HepG2 (cell line): ENCODE results near the gene SP110. TPM values are rescaled to one million over a fixed set of nuclear protein-coding genes. Genes with fewer than 3 reads are reported as not detected.

Experiments
- ATAC-seq: fragments of 200-7000 bp; cut with Tn5 transposase; 3 replicates; pipeline ENCODE4 v1.9.1; 2020; ENCODE audit warnings: mild to moderate bottlenecking, moderate library complexity
- Bru-seq: library from RNA; stranded (reverse); fragments of 400-500 nt; gene quantifications from one replicate; lab custom pipeline; 2021; lab: Mats Ljungman, UMichigan
- BruChase-seq, 2 experiments: library from RNA; stranded (reverse); fragments of 400-500 nt; gene quantifications; one replicate each; lab custom pipeline; 2021; lab: Mats Ljungman, UMichigan
- BruUV-seq: library from RNA; stranded (reverse); fragments of 400-500 nt; replicated peaks from 2 replicates; lab custom pipeline; 2021; lab: Mats Ljungman, UMichigan
- CTCF ChIA-PET: fragments of 300-600 bp; formaldehyde crosslinking; extraction: SDS; loops from one replicate; lab custom pipeline; 2021; ENCODE audit warnings: low total read pairs, inconsistent platforms, low intra/inter-chr PET ratio; lab: Yijun Ruan, JAX
- POLR2A ChIA-PET: fragments of 350-600 bp; sonication (Branson Sonifier 250); formaldehyde crosslinking; loops from one replicate; lab custom pipeline; 2020; ENCODE audit warnings: antibody characterized with exemption, inconsistent platforms; lab: Yijun Ruan, JAX
- DNase-seq: peaks from one replicate; pipeline ENCODE4 v3.0.0-alpha.2; 2015; ENCODE audit warnings: low spot score
- FAIRE-seq: peaks from 3 replicates; lab custom pipeline; 2011; peaks lifted over from hg19 to GRCh38; lab: Jason Lieb, UNC
- H2AFZ ChIP-seq: one replicate; pipeline ENCODE4 v1.6.1; 2011; ENCODE audit warnings: low read length, inconsistent platforms
- H3K27ac ChIP-seq: fragments of 300-600 bp; 3 replicates; pipeline ENCODE4 v1.8.0; 2011; ENCODE audit warnings: mixed run types, mild to moderate bottlenecking, mixed read lengths, low read length, inconsistent platforms; ENCODE audit not compliant: insufficient read depth; ENCODE audit errors: extremely low read length
- H3K27me3 ChIP-seq, 2 experiments: fragments of 200-600 bp in 1 of 2; 2 replicates in 1 of 2; 3 replicates in 1 of 2; pipeline versions ENCODE4 v1.6.0 to v1.8.0; 2011; ENCODE audit warnings: low read length in 2 of 2, mild to moderate bottlenecking in 2 of 2, moderate library complexity in 2 of 2, inconsistent platforms in 1 of 2; ENCODE audit not compliant: insufficient read depth in 2 of 2, control insufficient read depth in 1 of 2
- H3K36me3 ChIP-seq, 2 experiments: fragments of 200-600 bp in 1 of 2; replicated peaks in 1 of 2; 2 replicates in 1 of 2; 3 replicates in 1 of 2; pipeline versions ENCODE4 v1.5.1 to v1.8.0; 2011; ENCODE audit warnings: low read length in 2 of 2, inconsistent platforms in 1 of 2; ENCODE audit not compliant: insufficient read depth in 2 of 2, control insufficient read depth in 1 of 2
- H3K4me1 ChIP-seq: 2 replicates; pipeline ENCODE4 v1.5.1; 2012; ENCODE audit warnings: low read length, inconsistent platforms; ENCODE audit not compliant: insufficient read depth
- H3K4me2 ChIP-seq: 2 replicates; pipeline ENCODE4 v1.6.0; 2011; ENCODE audit warnings: low read depth, low read length, inconsistent platforms
- H3K4me3 ChIP-seq, 3 experiments: fragments of 200-600 bp in 1 of 3; sonication (generic), shearing (Covaris generic) in 1 of 3; replicated peaks in 1 of 3; 2 replicates each; pipeline ENCODE4 v1.5.1; 2011 to 2016; ENCODE audit warnings: low read length in 3 of 3, inconsistent platforms in 2 of 3, low read depth in 2 of 3, mild to moderate bottlenecking in 2 of 3, control low read depth in 1 of 3, mixed read lengths in 1 of 3; ENCODE audit not compliant: insufficient read depth in 1 of 3
- H3K79me2 ChIP-seq: one replicate; pipeline ENCODE4 v1.6.1; 2011; ENCODE audit warnings: low read length, inconsistent platforms; ENCODE audit not compliant: insufficient read depth
- H3K9ac ChIP-seq: 2 replicates; pipeline ENCODE4 v1.6.0; 2011; ENCODE audit warnings: mild to moderate bottlenecking, low read depth, low read length, inconsistent platforms; ENCODE audit not compliant: insufficient read depth
- H3K9me3 ChIP-seq: 2 replicates; pipeline ENCODE4 v1.5.1; 2012; ENCODE audit warnings: mild to moderate bottlenecking, low read length
- H4K20me1 ChIP-seq: 2 replicates; pipeline ENCODE4 v1.6.0; 2011; ENCODE audit warnings: inconsistent platforms, mild to moderate bottlenecking, low read length, moderate library complexity; ENCODE audit not compliant: insufficient read depth
- ARID2 ChIP-seq: sonication (generic); formaldehyde crosslinking; IDR thresholded peaks from 2 replicates; pipeline ENCODE4 v1.8.1; 2022; ENCODE audit warnings: mild to moderate bottlenecking, missing genetic modification reagents, borderline replicate concordance
- ATF7-NPFF ChIP-seq: sonication (generic); formaldehyde crosslinking; IDR thresholded peaks from 2 replicates; pipeline ENCODE4 v1.8.1; 2023; ENCODE audit warnings: mild to moderate bottlenecking, low read depth, missing genetic modification reagents, moderate library complexity
- FOXO1 ChIP-seq: sonication (generic); formaldehyde crosslinking; IDR thresholded peaks from 2 replicates; pipeline ENCODE4 v1.4.0; 2020; ENCODE audit warnings: missing genetic modification reagents
- FOXP1 ChIP-seq, 2 experiments: fragments of 450-650 bp in 1 of 2; IDR thresholded peaks; 2 replicates each; pipeline ENCODE4 v1.6.1; 2017 to 2018; ENCODE audit warnings: antibody characterized with exemption in 1 of 2
- HBP1 ChIP-seq: IDR thresholded peaks from 2 replicates; pipeline ENCODE4 v1.6.1; 2016; ENCODE audit warnings: low read depth, control low read depth
- HDAC2 ChIP-seq: sonication (generic); formaldehyde crosslinking; IDR thresholded peaks from 2 replicates; pipeline ENCODE4 v1.4.0; 2020; ENCODE audit warnings: missing genetic modification reagents
- HOXA5 ChIP-seq: sonication (generic); formaldehyde crosslinking; IDR thresholded peaks from 2 replicates; pipeline ENCODE4 v1.4.0; 2020; ENCODE audit warnings: missing genetic modification reagents
- NBN ChIP-seq: fragments of 450-650 bp; conservative IDR thresholded peaks from 2 replicates; pipeline ENCODE4 v1.6.1; 2017
- NONO ChIP-seq, 2 experiments: fragments of 450-650 bp in 1 of 2; sonication (generic) in 1 of 2; formaldehyde crosslinking in 1 of 2; IDR thresholded peaks in 1 of 2; conservative IDR thresholded peaks in 1 of 2; 2 replicates each; pipeline versions ENCODE4 v1.6.1 to v1.8.0; 2017 to 2022; ENCODE audit warnings: mild to moderate bottlenecking in 1 of 2, missing genetic modification reagents in 1 of 2, moderate library complexity in 1 of 2
- PHF20 ChIP-seq: sonication (generic); formaldehyde crosslinking; IDR thresholded peaks from 2 replicates; pipeline ENCODE4 v1.5.0; 2020; ENCODE audit warnings: mild to moderate bottlenecking, missing genetic modification reagents
- SP2 ChIP-seq: sonication (generic); formaldehyde crosslinking; IDR thresholded peaks from 2 replicates; pipeline ENCODE4 v1.5.1; 2020; ENCODE audit warnings: mild to moderate bottlenecking, missing genetic modification reagents
- TRIM24 ChIP-seq: sonication (generic); formaldehyde crosslinking; IDR thresholded peaks from 2 replicates; pipeline ENCODE4 v1.8.0; 2022; ENCODE audit warnings: mild to moderate bottlenecking, missing genetic modification reagents
- U2AF2 ChIP-seq: fragments of 200-400 bp; formaldehyde crosslinking; IDR thresholded peaks from 2 replicates; pipeline ENCODE4 v1.6.1; 2017; ENCODE audit warnings: low read depth, mild to moderate bottlenecking, low read length
- ZNF501 ChIP-seq: sonication (generic); formaldehyde crosslinking; IDR thresholded peaks from 2 replicates; pipeline ENCODE4 v1.5.1; 2020; ENCODE audit warnings: mild to moderate bottlenecking, moderate library complexity, missing genetic modification reagents
- ZNF569 ChIP-seq: sonication (generic); formaldehyde crosslinking; IDR thresholded peaks from 2 replicates; pipeline ENCODE4 v1.5.0; 2020; ENCODE audit warnings: mild to moderate bottlenecking, missing genetic modification reagents, moderate library complexity, borderline replicate concordance
- ZNF788 ChIP-seq: sonication (generic); formaldehyde crosslinking; IDR thresholded peaks from 2 replicates; pipeline ENCODE4 v1.5.0; 2020; ENCODE audit warnings: mild to moderate bottlenecking, missing genetic modification reagents, borderline replicate concordance
- WGBS: methylation state at CpG from one replicate; pipeline ENCODE4 v1.1.6; 2017; ENCODE audit warnings: low lambda C conversion rate; 5-methylcytosine and 5-hydroxymethylcytosine counted together
- in situ Hi-C: cut with HindIII; loops from 2 replicates; pipeline ENCODE4 v1.10.0; 2017; ENCODE audit warnings: low pct_unique_long_range_greater_than_20kb; ENCODE audit not compliant: extremely low pct_ligation_motif_present
- intact Hi-C: fragments of 100-400 bp; cut with micrococcal nuclease; formaldehyde crosslinking; loops from one replicate; pipeline ENCODE4 v1.10.0; 2022; ENCODE audit not compliant: unreplicated experiment
- long read RNA-seq, 2 experiments: library from RNA in 1 of 2; library from polyadenylated mRNA in 1 of 2; stranded (forward) in 1 of 2; unstranded in 1 of 2; transcript quantifications; one replicate each; pipeline ENCODE4 v2.0.0, GENCODE V29; 2019 to 2022
- polyA minus RNA-seq, 3 experiments: library from RNA; depleted of rRNA, polyadenylated mRNA; stranded (reverse); fragments of >200 nt; gene quantifications; 2 replicates each; pipeline ENCODE4 v1.2.3, GENCODE V29; 2011; ENCODE audit warnings: low replicate concordance in 1 of 3
- polyA plus RNA-seq, 8 experiments: library from polyadenylated mRNA; depleted of rRNA in 3 of 8; stranded (reverse) in 7 of 8; unstranded in 1 of 8; fragments of >200 nt; fragmentation: Illumina TruSeq in 4 of 8; extraction: Trizol in 4 of 8; gene quantifications; 2 replicates each; pipeline versions ENCODE4 v1.2.1 to v1.2.3, GENCODE V29; 2011 to 2016; ENCODE audit warnings: low read depth in 4 of 8, missing spikeins in 1 of 8, mixed read lengths in 1 of 8; ENCODE audit not compliant: insufficient read depth in 1 of 8
- total RNA-seq, 5 experiments: library from RNA; depleted of rRNA; stranded (reverse); fragments of >200 nt; fragmentation: Illumina TruSeq; extraction: Trizol; gene quantifications; 2 replicates each; pipeline ENCODE4 v1.2.3, GENCODE V29; 2016; ENCODE audit warnings: low read depth in 1 of 5

The SP110 gene
- 9.8 and 10.4 TPM in 2 replicates for total RNA-seq (2016; rRNA removed; fragmentation: Illumina TruSeq; extraction: Trizol)
- 3.0 TPM in 2 replicates for total RNA-seq (2016; cell fraction: cytosol; rRNA removed; fragmentation: Illumina TruSeq; extraction: Trizol; ENCODE audit: low read depth)
- total RNA-seq (2016; cell fraction: insoluble cytoplasmic fraction; rRNA removed; fragmentation: Illumina TruSeq; extraction: Trizol) = 9.3 and 9.8 TPM in 2 replicates
- 5.2 and 5.4 TPM in 2 replicates for total RNA-seq (2016; cell fraction: membrane; rRNA removed; fragmentation: Illumina TruSeq; extraction: Trizol)
- total RNA-seq (2016; cell fraction: nucleus; rRNA removed; fragmentation: Illumina TruSeq; extraction: Trizol) = 8.2 and 11.5 TPM in 2 replicates
- polyA plus RNA-seq (2011; rRNA removed) = 7.9 and 9.7 TPM in 2 replicates
- polyA plus RNA-seq (2011; cell fraction: cytosol; rRNA removed) = 5.5 and 6.7 TPM in 2 replicates
- 6.9 and 13.0 TPM in 2 replicates for polyA plus RNA-seq (2011; cell fraction: nucleus; rRNA removed)
- 7.8 and 10.1 TPM in 2 replicates for polyA plus RNA-seq (2012)
- polyA plus RNA-seq (2016; cell fraction: cytosol; fragmentation: Illumina TruSeq; extraction: Trizol; ENCODE audit: low read depth) = 1.9 and 3.0 TPM in 2 replicates
- polyA plus RNA-seq (2016; cell fraction: insoluble cytoplasmic fraction; fragmentation: Illumina TruSeq; extraction: Trizol; ENCODE audit: low read depth) = 9.8 and 13.4 TPM in 2 replicates
- polyA plus RNA-seq (2016; cell fraction: membrane; fragmentation: Illumina TruSeq; extraction: Trizol; ENCODE audit: low read depth) = 3.2 and 3.9 TPM in 2 replicates
- polyA plus RNA-seq (2016; cell fraction: nucleus; fragmentation: Illumina TruSeq; extraction: Trizol; ENCODE audit: insufficient read depth, low read depth) = 14.4 and 14.6 TPM in 2 replicates
- 7.2 and 8.0 TPM in 2 replicates for polyA minus RNA-seq (2011; rRNA and poly(A)+ RNA removed; ENCODE audit: low replicate concordance)
- 4.8 and 5.0 TPM in 2 replicates for polyA minus RNA-seq (2011; cell fraction: cytosol; rRNA and poly(A)+ RNA removed)
- 18.9 and 26.6 TPM in 2 replicates for polyA minus RNA-seq (2011; cell fraction: nucleus; rRNA and poly(A)+ RNA removed)
- Bru-seq, nascent RNA = percentile 57 among the genes with signal in this experiment
- percentile 60 among the genes with signal in this experiment for BruChase-seq, experiment 1, labeled RNA remaining after a 6-hour chase
- percentile 52 among the genes with signal in this experiment for BruChase-seq, experiment 2, labeled RNA remaining after a 2-hour chase
- long read RNA-seq, experiment 1, partial matches to known transcripts = 10 of 18 reads
- long read RNA-seq, experiment 1, other reads (novel, unspliced or antisense) = 5 of 18 reads
- long read RNA-seq, experiment 2, transcript SP110-202 (15 exons, 2,080 nt) = major isoform, 7 of 13 reads
- long read RNA-seq, experiment 2, partial matches to known transcripts = 2 of 13 reads
- long read RNA-seq, experiment 2, other reads (novel, unspliced or antisense) = 4 of 13 reads

- Histone ChIP-seq H3K9me3 (no peaks in the 10 kb centered on the region), H3K79me2 (no peaks in the 10 kb centered on the region), H3K4me2 (peak within 1 kb of the TSS; percentile 97), H3K4me1 (peaks cover 17% of the 10 kb centered on the region), H3K27me3 (no peaks in the 10 kb centered on the region; a peak in 1 of 5 replicates), H3K9ac (peak within 1 kb of the TSS; percentile 74), H3K4me3 (peak within 1 kb of the TSS; percentile 75 to 97 (median 89)), H2AFZ (peak within 1 kb of the TSS; percentile 95), H3K36me3 (peaks cover 0 to 3% of the 10 kb centered on the region in 2 experiments; a peak in 1 of 5 replicates), H3K27ac (peak within 1 kb of the TSS; percentile 43), H4K20me1 (no peaks in the 10 kb centered on the region)
- TSS peak; percentile 67 for BruUV-seq
- ChIA-PET POLR2A (interaction anchor here (0.7 to 1.5 kb wide), 7 partner anchors 9 to 293 kb away, joined by 3 read pairs; partner anchors contain the start of gene SP140L), CTCF (no interaction called here)
- FAIRE-seq (peak; percentile 89), DNase-seq (peak; percentile 65), ATAC-seq (peak; percentile 95)
- intact Hi-C loops = loop anchor here (10.0 kb wide), 1 partner anchor 195 kb away; the partner anchor contains the start of gene SP100
- in situ Hi-C loops = no loop called here
- 4% methylated on average over 19 of the region's 19 CpGs for WGBS
- TF ChIP-seq ZNF569 (CRISPR knock-in tag) (no peak), NONO (IDR thresholded peaks at IDR 0.05) (no peak), NONO (CRISPR knock-in tag; conservative IDR thresholded peaks at IDR 0.05) (0 out of 2 replicates have a peak, but pooled peaks have one; percentile 39), TRIM24 (CRISPR knock-in tag) (no peak), ZNF501 (CRISPR knock-in tag) (peak; percentile 71; the same call in 1 of the 2 replicates), FOXP1 (IDR thresholded peaks at IDR 0.05) (no peak), FOXP1 (CRISPR knock-in tag; IDR thresholded peaks at IDR 0.05) (no peak), ZNF788 (CRISPR knock-in tag) (no peak; the same call in 1 of the 2 replicates), HBP1 (CRISPR knock-in tag) (no peak), PHF20 (CRISPR knock-in tag) (peak; percentile 90), U2AF2 (no peak), HOXA5 (no peak), SP2 (no peak), HDAC2 (CRISPR knock-in tag) (peak; percentile 51; the same call in 1 of the 2 replicates), NBN (no peak), FOXO1 (CRISPR knock-in tag) (peak; percentile 23; the same call in 1 of the 2 replicates), ATF7-NPFF (CRISPR knock-in tag) (no peak), ARID2 (CRISPR knock-in tag) (0 out of 2 replicates have a peak, but pooled peaks have one; percentile 51)
These were observed at the start of gene SP110 for GRCh38 chr2:230219419-230220331. Gene SP110, minus strand, starts transcription at chr2:230219984. Its CDS starts 3,057 bp downstream, at chr2:230216927.
